ENCODE data around the gene C11orf52.

GRCh38 chr11:111934306-111934705 is 15.6 kb downstream of the C11orf52 start:
- no peak for TF ChIP-seq CTCF (IDR thresholded peaks at IDR 0.05; ENCODE audit: low read depth, low read length, missing input control)
- no peak for TF ChIP-seq SP1 (IDR thresholded peaks at IDR 0.05)
- TF ChIP-seq TAF1 (conservative IDR thresholded peaks at IDR 0.05) = no peak
- no peak for TF ChIP-seq FOXA2 (IDR thresholded peaks at IDR 0.05)
- no peak for TF ChIP-seq MAX (IDR thresholded peaks at IDR 0.05)
